K562 (cell line): Measurements from ENCODE around the gene ATXN1. TPM values are rescaled to one million over a fixed set of nuclear protein-coding genes. Genes with fewer than 3 reads are reported as not detected.

ENCODE experiments used
- CBFA2T2 ChIP-seq: fragments of 450-650 bp; conservative IDR thresholded peaks from 2 replicates; pipeline ENCODE4 v1.6.1; 2017; ENCODE audit warnings: mild to moderate bottlenecking
- ESRRA ChIP-seq: fragments of 450-650 bp; IDR thresholded peaks from 2 replicates; pipeline ENCODE4 v1.6.1; 2014; ENCODE audit warnings: low read depth, mild to moderate bottlenecking, moderate library complexity, borderline replicate concordance
- FIP1L1 ChIP-seq: fragments of 200-400 bp; formaldehyde crosslinking; IDR thresholded peaks from 2 replicates; pipeline ENCODE4 v1.6.1; 2018; ENCODE audit warnings: mild to moderate bottlenecking, low read depth, low read length; ENCODE audit not compliant: poor library complexity, severe bottlenecking
- HDAC1 ChIP-seq, 2 experiments: fragments of 450-650 bp; IDR thresholded peaks; 2 replicates each; pipeline ENCODE4 v1.6.1; 2016 to 2017; ENCODE audit warnings: inconsistent platforms in 1 of 2, mild to moderate bottlenecking in 1 of 2, moderate library complexity in 1 of 2
- HNRNPUL1 ChIP-seq: fragments of 200-400 bp; formaldehyde crosslinking; IDR thresholded peaks from 2 replicates; pipeline ENCODE4 v1.6.1; 2017; ENCODE audit warnings: low read length
- IRF2 ChIP-seq: sonication (generic); formaldehyde crosslinking; IDR thresholded peaks from 2 replicates; pipeline ENCODE4 v1.8.1; 2022; ENCODE audit warnings: mild to moderate bottlenecking, missing genetic modification reagents
- MCM5 ChIP-seq: fragments of 450-650 bp; IDR thresholded peaks from 2 replicates; pipeline ENCODE4 v1.6.1; 2016; ENCODE audit warnings: low read depth
- POLR2AphosphoS2 ChIP-seq: IDR thresholded peaks from 2 replicates; pipeline ENCODE4 v1.6.1; 2012; ENCODE audit warnings: low read length, improper control_type of control experiment
- SIRT6 ChIP-seq: IDR thresholded peaks from one replicate; pipeline ENCODE4 v1.6.1; 2012; ENCODE audit warnings: low read depth, mild to moderate bottlenecking, control low read depth, inconsistent platforms, low read length, moderate library complexity
- SRSF3 ChIP-seq: fragments of 200-400 bp; formaldehyde crosslinking; IDR thresholded peaks from 2 replicates; pipeline ENCODE4 v1.6.1; 2016; ENCODE audit warnings: mild to moderate bottlenecking, low read length, moderate library complexity; ENCODE audit not compliant: insufficient read depth
- TAF1 ChIP-seq: IDR thresholded peaks from 2 replicates; pipeline ENCODE4 v1.6.1; 2011; ENCODE audit warnings: mild to moderate bottlenecking, low read length, moderate library complexity; ENCODE audit not compliant: insufficient read depth, control insufficient read depth, severe bottlenecking; ENCODE audit errors: extremely low read depth
- XRCC4 ChIP-seq: IDR thresholded peaks from one replicate; pipeline ENCODE4 v1.6.1; 2011; ENCODE audit not compliant: insufficient read depth, insufficient read length; ENCODE audit errors: extremely low read depth
- ZBTB8A ChIP-seq: fragments of 450-650 bp; IDR thresholded peaks from 2 replicates; pipeline ENCODE4 v1.6.1; 2018; ENCODE audit warnings: mild to moderate bottlenecking, moderate library complexity; ENCODE audit not compliant: partially characterized antibody
- ZEB2 ChIP-seq: fragments of 450-650 bp; IDR thresholded peaks from 2 replicates; pipeline ENCODE4 v1.6.1; 2016
- ZNF695 ChIP-seq: fragments of 450-650 bp; formaldehyde crosslinking; IDR thresholded peaks from 2 replicates; pipeline ENCODE4 v1.4.0; 2020; ENCODE audit warnings: mild to moderate bottlenecking, moderate library complexity
- polyA plus RNA-seq, 8 experiments: library from polyadenylated mRNA; depleted of rRNA in 4 of 8; stranded (reverse) in 5 of 8; unstranded in 3 of 8; fragments of >200 nt; fragmentation: Nextera tagmentation in 2 of 8; fragmentation: Illumina TruSeq in 1 of 8; extraction: Ambion mirVana in 2 of 8; extraction: Trizol in 1 of 8; gene quantifications; 2 replicates each; pipeline versions ENCODE4 v1.2.1 to v1.2.3, GENCODE V29; 2011 to 2014; ENCODE audit warnings: inconsistent platforms in 1 of 8, missing spikeins in 1 of 8
- total RNA-seq, 7 experiments: library from RNA; depleted of rRNA in 6 of 7; stranded (reverse); fragments of >200 nt in 6 of 7; fragmentation: Illumina TruSeq in 2 of 7; extraction: Trizol in 2 of 7; gene quantifications; 2 replicates each; pipeline versions ENCODE4 v1.2.1 to v1.2.3, GENCODE V29; 2011 to 2021; ENCODE audit warnings: low replicate concordance in 1 of 7
- TF ChIP-seq, protein P1 (sequence below): fragments of 450-650 bp; conservative IDR thresholded peaks from 2 replicates; pipeline ENCODE4 v1.6.1; 2016; ENCODE audit warnings: missing genetic modification characterization, low read depth, mild to moderate bottlenecking, control low read depth, missing compliant biosample characterization
- TF ChIP-seq, protein P2 (sequence below), 2 experiments: IDR thresholded peaks; 2 replicates each; pipeline ENCODE4 v1.6.1; 2011; ENCODE audit warnings: borderline replicate concordance in 1 of 2, control low read depth in 1 of 2, low read depth in 1 of 2, low read length in 1 of 2, mild to moderate bottlenecking in 1 of 2, mixed read lengths in 1 of 2, moderate library complexity in 1 of 2; ENCODE audit not compliant: insufficient read depth in 1 of 2, insufficient read length in 1 of 2, poor library complexity in 1 of 2, severe bottlenecking in 1 of 2; ENCODE audit errors: extremely low read depth in 1 of 2
- TF ChIP-seq, protein P3 (sequence below): fragments of 250-450 bp; sonication (Bioruptor Pico); IDR thresholded peaks from 2 replicates; pipeline ENCODE4 v1.5.0; 2022; ENCODE audit warnings: mild to moderate bottlenecking
- TF ChIP-seq, protein P4 (sequence below): IDR thresholded peaks from 2 replicates; pipeline ENCODE4 v1.6.1; 2011; ENCODE audit not compliant: insufficient read length; ENCODE audit errors: extremely low read depth
- TF ChIP-seq, protein P5 (sequence below): fragments of 450-650 bp; IDR thresholded peaks from 2 replicates; pipeline ENCODE4 v1.6.1; 2016

ATXN1 gene
- total and polyA plus RNA-seq, 9 of the 15 experiments (the other 6 are each of a cell fraction or from before 2014, with no cell fraction given), result under 0.01 to 1.2 (median 0.58) TPM

DNA sequence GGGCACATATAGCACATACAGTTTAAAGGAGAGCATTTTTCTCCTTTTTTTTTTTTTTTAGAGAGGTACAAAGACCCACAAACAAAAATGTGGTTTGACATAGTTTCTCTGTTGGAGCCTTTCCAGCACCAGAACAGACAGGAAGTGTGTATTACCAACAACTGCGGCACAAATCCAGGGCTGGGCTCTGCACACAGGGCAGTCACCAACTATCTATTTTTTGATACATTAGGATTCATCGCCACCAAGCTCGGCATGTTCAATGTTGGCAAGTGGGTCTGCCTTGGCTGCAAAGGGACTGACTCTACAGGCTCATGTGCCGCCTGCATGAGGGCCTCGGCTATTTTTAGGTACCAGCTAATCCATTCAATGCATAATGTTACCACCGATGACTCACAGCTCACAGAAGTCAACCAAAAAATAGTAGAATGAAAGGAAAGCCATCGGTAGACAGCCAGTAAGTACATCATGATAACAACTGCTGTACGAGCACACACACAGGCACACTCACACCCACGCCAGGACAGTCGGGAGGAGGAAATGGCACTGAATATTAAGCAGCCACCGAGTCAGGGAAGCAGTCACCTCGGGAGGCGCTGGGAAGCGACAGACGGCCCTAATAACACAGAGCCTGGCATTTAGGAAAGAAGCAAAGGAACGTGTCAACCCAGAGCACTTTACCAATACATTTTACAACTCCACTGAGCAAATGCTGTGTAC lies 441.3 kb downstream of the ATXN1 start (continued):
- TF ChIP-seq, protein P1, sequence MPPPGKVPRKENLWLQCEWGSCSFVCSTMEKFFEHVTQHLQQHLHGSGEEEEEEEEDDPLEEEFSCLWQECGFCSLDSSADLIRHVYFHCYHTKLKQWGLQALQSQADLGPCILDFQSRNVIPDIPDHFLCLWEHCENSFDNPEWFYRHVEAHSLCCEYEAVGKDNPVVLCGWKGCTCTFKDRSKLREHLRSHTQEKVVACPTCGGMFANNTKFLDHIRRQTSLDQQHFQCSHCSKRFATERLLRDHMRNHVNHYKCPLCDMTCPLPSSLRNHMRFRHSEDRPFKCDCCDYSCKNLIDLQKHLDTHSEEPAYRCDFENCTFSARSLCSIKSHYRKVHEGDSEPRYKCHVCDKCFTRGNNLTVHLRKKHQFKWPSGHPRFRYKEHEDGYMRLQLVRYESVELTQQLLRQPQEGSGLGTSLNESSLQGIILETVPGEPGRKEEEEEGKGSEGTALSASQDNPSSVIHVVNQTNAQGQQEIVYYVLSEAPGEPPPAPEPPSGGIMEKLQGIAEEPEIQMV (tag), result no peak
- TF ChIP-seq SRSF3, result no peak
- TF ChIP-seq HDAC1 (IDR thresholded peaks at IDR 0.05), result peak in 1 of 2 experiments; percentile 70; a peak in 1 of 4 replicates
- TF ChIP-seq, protein P2, sequence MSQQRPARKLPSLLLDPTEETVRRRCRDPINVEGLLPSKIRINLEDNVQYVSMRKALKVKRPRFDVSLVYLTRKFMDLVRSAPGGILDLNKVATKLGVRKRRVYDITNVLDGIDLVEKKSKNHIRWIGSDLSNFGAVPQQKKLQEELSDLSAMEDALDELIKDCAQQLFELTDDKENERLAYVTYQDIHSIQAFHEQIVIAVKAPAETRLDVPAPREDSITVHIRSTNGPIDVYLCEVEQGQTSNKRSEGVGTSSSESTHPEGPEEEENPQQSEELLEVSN (IDR thresholded peaks at IDR 0.05; ENCODE audit: borderline replicate concordance in 1 of 2, extremely low read depth in 1 of 2, insufficient read depth in 1 of 2, insufficient read length in 1 of 2, low read depth in 1 of 2, low read length in 1 of 2, poor library complexity in 1 of 2, severe bottlenecking in 1 of 2), result peak; percentile 19 to 69
- no peak for TF ChIP-seq IRF2 (CRISPR knock-in tag)
- peak; percentile 35; the same call in 1 of the 2 replicates for TF ChIP-seq CBFA2T2
- no peak for TF ChIP-seq ZBTB8A
- TF ChIP-seq, protein P3, sequence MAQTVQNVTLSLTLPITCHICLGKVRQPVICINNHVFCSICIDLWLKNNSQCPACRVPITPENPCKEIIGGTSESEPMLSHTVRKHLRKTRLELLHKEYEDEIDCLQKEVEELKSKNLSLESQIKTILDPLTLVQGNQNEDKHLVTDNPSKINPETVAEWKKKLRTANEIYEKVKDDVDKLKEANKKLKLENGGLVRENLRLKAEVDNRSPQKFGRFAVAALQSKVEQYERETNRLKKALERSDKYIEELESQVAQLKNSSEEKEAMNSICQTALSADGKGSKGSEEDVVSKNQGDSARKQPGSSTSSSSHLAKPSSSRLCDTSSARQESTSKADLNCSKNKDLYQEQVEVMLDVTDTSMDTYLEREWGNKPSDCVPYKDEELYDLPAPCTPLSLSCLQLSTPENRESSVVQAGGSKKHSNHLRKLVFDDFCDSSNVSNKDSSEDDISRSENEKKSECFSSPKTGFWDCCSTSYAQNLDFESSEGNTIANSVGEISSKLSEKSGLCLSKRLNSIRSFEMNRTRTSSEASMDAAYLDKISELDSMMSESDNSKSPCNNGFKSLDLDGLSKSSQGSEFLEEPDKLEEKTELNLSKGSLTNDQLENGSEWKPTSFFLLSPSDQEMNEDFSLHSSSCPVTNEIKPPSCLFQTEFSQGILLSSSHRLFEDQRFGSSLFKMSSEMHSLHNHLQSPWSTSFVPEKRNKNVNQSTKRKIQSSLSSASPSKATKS (CRISPR knock-in tag), result no peak
- TF ChIP-seq XRCC4, result no peak
- no peak for TF ChIP-seq SIRT6
- TF ChIP-seq MCM5, result no peak
- no peak for TF ChIP-seq FIP1L1
- TF ChIP-seq, protein P4, sequence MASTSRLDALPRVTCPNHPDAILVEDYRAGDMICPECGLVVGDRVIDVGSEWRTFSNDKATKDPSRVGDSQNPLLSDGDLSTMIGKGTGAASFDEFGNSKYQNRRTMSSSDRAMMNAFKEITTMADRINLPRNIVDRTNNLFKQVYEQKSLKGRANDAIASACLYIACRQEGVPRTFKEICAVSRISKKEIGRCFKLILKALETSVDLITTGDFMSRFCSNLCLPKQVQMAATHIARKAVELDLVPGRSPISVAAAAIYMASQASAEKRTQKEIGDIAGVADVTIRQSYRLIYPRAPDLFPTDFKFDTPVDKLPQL, result no peak
- TF ChIP-seq ESRRA, result no peak
- TF ChIP-seq ZNF695 (CRISPR knock-in tag), result no peak
- TF ChIP-seq, protein P5, sequence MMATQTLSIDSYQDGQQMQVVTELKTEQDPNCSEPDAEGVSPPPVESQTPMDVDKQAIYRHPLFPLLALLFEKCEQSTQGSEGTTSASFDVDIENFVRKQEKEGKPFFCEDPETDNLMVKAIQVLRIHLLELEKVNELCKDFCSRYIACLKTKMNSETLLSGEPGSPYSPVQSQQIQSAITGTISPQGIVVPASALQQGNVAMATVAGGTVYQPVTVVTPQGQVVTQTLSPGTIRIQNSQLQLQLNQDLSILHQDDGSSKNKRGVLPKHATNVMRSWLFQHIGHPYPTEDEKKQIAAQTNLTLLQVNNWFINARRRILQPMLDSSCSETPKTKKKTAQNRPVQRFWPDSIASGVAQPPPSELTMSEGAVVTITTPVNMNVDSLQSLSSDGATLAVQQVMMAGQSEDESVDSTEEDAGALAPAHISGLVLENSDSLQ, result peak; percentile 65
- peak; percentile 44 for TF ChIP-seq TAF1
- no peak for TF ChIP-seq HNRNPUL1
- TF ChIP-seq ZEB2, result 0 out of 2 replicates have a peak, but pooled peaks have one; percentile 18
- no peak for TF ChIP-seq POLR2AphosphoS2
